H1 (cell line): ENCODE data around the gene STT3B. TPM values are rescaled to one million over a fixed set of nuclear protein-coding genes. Genes with fewer than 3 reads are reported as not detected.

Experiments
- CTCF ChIA-PET: fragments of 300-600 bp; sonication (Branson Sonifier 250); formaldehyde crosslinking; loops from one replicate; lab custom pipeline; 2021; ENCODE audit not compliant: partially characterized antibody; lab: Charles Lee
- POLR2A ChIA-PET: fragments of 300-600 bp; sonication (Branson Sonifier 250); formaldehyde crosslinking; loops from one replicate; lab custom pipeline; 2021; ENCODE audit warnings: inconsistent platforms; ENCODE audit not compliant: partially characterized antibody; lab: Charles Lee
- DNase-seq, 2 experiments: peaks; one replicate each; pipeline versions ENCODE4 v3.0.0 to v3.0.0-alpha.2; 2010 to 2022; ENCODE audit warnings: low spot score in 2 of 2, low read depth in 1 of 2, mixed read lengths in 1 of 2
- FAIRE-seq: peaks from 2 replicates; lab custom pipeline; 2011; peaks lifted over from hg19 to GRCh38; lab: Jason Lieb, UNC
- H2AFZ ChIP-seq: 2 replicates; pipeline ENCODE4 v1.8.1; 2012; ENCODE audit warnings: low read length, inconsistent platforms
- H2AK5ac ChIP-seq: 2 replicates; pipeline ENCODE4 v1.6.1; 2013; ENCODE audit warnings: low read depth, low read length
- H2BK120ac ChIP-seq: replicated peaks from 2 replicates; pipeline ENCODE3; 2013; ENCODE audit warnings: low read depth, low read length, inconsistent platforms
- H2BK12ac ChIP-seq: 2 replicates; pipeline ENCODE4 v1.6.1; 2013; ENCODE audit warnings: low read depth, low read length
- H2BK15ac ChIP-seq: 2 replicates; pipeline ENCODE4 v1.6.1; 2013; ENCODE audit warnings: low read length
- H2BK20ac ChIP-seq: 2 replicates; pipeline ENCODE4 v1.6.1; 2013; ENCODE audit warnings: low read length
- H2BK5ac ChIP-seq: 2 replicates; pipeline ENCODE4 v1.6.1; 2013; ENCODE audit warnings: low read depth, low read length
- H3K14ac ChIP-seq: 2 replicates; pipeline ENCODE4 v1.6.1; 2013; ENCODE audit warnings: inconsistent platforms; ENCODE audit not compliant: insufficient read length
- H3K18ac ChIP-seq: 2 replicates; pipeline ENCODE4 v1.6.1; 2013; ENCODE audit warnings: low read length; ENCODE audit errors: extremely low read depth
- H3K23ac ChIP-seq: 2 replicates; pipeline ENCODE4 v1.6.1; 2013; ENCODE audit warnings: inconsistent platforms; ENCODE audit not compliant: insufficient read length
- H3K23me2 ChIP-seq: 2 replicates; pipeline ENCODE4 v1.6.1; 2013; ENCODE audit warnings: low read depth, low read length
- H3K27ac ChIP-seq: 2 replicates; pipeline ENCODE4 v1.6.1; 2011; ENCODE audit warnings: low read depth, low read length, inconsistent platforms
- H3K27me3 ChIP-seq, 4 experiments: replicated peaks in 1 of 4; 1 replicate in 1 of 4; 2 replicates in 3 of 4; pipeline versions ENCODE4 v1.6.1 to v1.8.1; 2011 to 2013; ENCODE audit warnings: low read length in 3 of 4, mild to moderate bottlenecking in 3 of 4, inconsistent platforms in 2 of 4, mixed read lengths in 2 of 4, moderate library complexity in 1 of 4; ENCODE audit not compliant: control insufficient read depth in 3 of 4, insufficient read depth in 3 of 4; ENCODE audit errors: extremely low read depth in 1 of 4
- H3K36me3 ChIP-seq, 4 experiments: 2 replicates each; pipeline versions ENCODE4 v1.6.1 to v1.8.1; 2011 to 2013; ENCODE audit warnings: mild to moderate bottlenecking in 4 of 4, low read length in 3 of 4, moderate library complexity in 2 of 4, control low read depth in 1 of 4, inconsistent platforms in 1 of 4; ENCODE audit not compliant: insufficient read depth in 4 of 4, control insufficient read depth in 2 of 4
- H3K4ac ChIP-seq: replicated peaks from 2 replicates; pipeline ENCODE3; 2013; ENCODE audit warnings: low read length, low read depth, mixed read lengths, inconsistent platforms; ENCODE audit not compliant: insufficient read length
- H3K4me1 ChIP-seq, 4 experiments: replicated peaks in 1 of 4; 1 replicate in 1 of 4; 2 replicates in 3 of 4; pipeline versions ENCODE4 v1.6.1 to v1.8.1; 2011 to 2013; ENCODE audit warnings: low read length in 3 of 4, inconsistent platforms in 2 of 4, mixed read lengths in 1 of 4; ENCODE audit not compliant: insufficient read depth in 4 of 4, control insufficient read depth in 3 of 4
- H3K4me2 ChIP-seq, 2 experiments: 2 replicates each; pipeline versions ENCODE4 v1.6.1 to v1.8.1; 2011 to 2013; ENCODE audit warnings: low read depth in 2 of 2, low read length in 2 of 2, control low read depth in 1 of 2, inconsistent platforms in 1 of 2, mild to moderate bottlenecking in 1 of 2; ENCODE audit not compliant: insufficient read depth in 1 of 2
- H3K4me3 ChIP-seq, 4 experiments: fragments of 200-600, 300-600 bp in 1 of 4; sonication (generic), shearing (Covaris generic), sonication (Bioruptor Twin) in 1 of 4; 2 replicates each; pipeline versions ENCODE4 v1.5.1 to v1.8.1; 2011 to 2016; ENCODE audit warnings: low read length in 4 of 4, low read depth in 3 of 4, control low read depth in 2 of 4, inconsistent platforms in 2 of 4, mild to moderate bottlenecking in 2 of 4, mixed read lengths in 1 of 4, moderate library complexity in 1 of 4; ENCODE audit not compliant: insufficient read depth in 2 of 4; ENCODE audit errors: extremely low read depth in 1 of 4
- H3K56ac ChIP-seq: replicated peaks from 2 replicates; pipeline ENCODE3; 2013; ENCODE audit warnings: low read depth, mild to moderate bottlenecking, mixed read lengths, low read length, inconsistent platforms; ENCODE audit not compliant: insufficient read length
- H3K79me1 ChIP-seq: 2 replicates; pipeline ENCODE4 v1.6.1; 2013; ENCODE audit warnings: low read depth, low read length, control low read depth
- H3K79me2 ChIP-seq, 2 experiments: 2 replicates each; pipeline versions ENCODE4 v1.6.1 to v1.8.1; 2012 to 2013; ENCODE audit warnings: low read length in 2 of 2, mild to moderate bottlenecking in 2 of 2, inconsistent platforms in 1 of 2; ENCODE audit not compliant: insufficient read depth in 2 of 2, control insufficient read depth in 1 of 2
- H3K9ac ChIP-seq, 4 experiments: replicated peaks in 1 of 4; 1 replicate in 1 of 4; 2 replicates in 3 of 4; pipeline versions ENCODE4 v1.6.1 to v1.8.1; 2011 to 2013; ENCODE audit warnings: low read depth in 3 of 4, low read length in 3 of 4, control low read depth in 2 of 4, mild to moderate bottlenecking in 2 of 4, moderate library complexity in 2 of 4, inconsistent platforms in 1 of 4; ENCODE audit errors: extremely low read depth in 1 of 4
- H3K9me3 ChIP-seq, 2 experiments: 2 replicates each; pipeline versions ENCODE4 v1.6.1 to v1.8.1; 2012 to 2013; ENCODE audit warnings: mild to moderate bottlenecking in 2 of 2, moderate library complexity in 2 of 2, control low read depth in 1 of 2, inconsistent platforms in 1 of 2, low read depth in 1 of 2, low read length in 1 of 2, mixed read lengths in 1 of 2; ENCODE audit not compliant: insufficient read depth in 2 of 2
- H4K20me1 ChIP-seq, 2 experiments: replicated peaks in 1 of 2; 2 replicates each; pipeline versions ENCODE3 to v1.8.1; 2011 to 2013; ENCODE audit warnings: inconsistent platforms in 2 of 2, low read length in 2 of 2, mild to moderate bottlenecking in 1 of 2; ENCODE audit not compliant: insufficient read depth in 2 of 2, control insufficient read depth in 1 of 2
- H4K5ac ChIP-seq: 2 replicates; pipeline ENCODE4 v1.6.1; 2013; ENCODE audit warnings: low read length, low read depth, mixed read lengths, inconsistent platforms; ENCODE audit not compliant: insufficient read length
- H4K8ac ChIP-seq: 2 replicates; pipeline ENCODE4 v1.8.0; 2013; ENCODE audit warnings: mild to moderate bottlenecking, moderate library complexity, low read length, inconsistent platforms; ENCODE audit not compliant: insufficient read depth; ENCODE audit errors: extremely low read depth
- H4K91ac ChIP-seq: replicated peaks from 2 replicates; pipeline ENCODE3; 2013; ENCODE audit warnings: low read length, mixed read lengths, inconsistent platforms; ENCODE audit not compliant: insufficient read length
- GTF2F1 ChIP-seq: IDR thresholded peaks from 2 replicates; pipeline ENCODE4 v1.6.1; 2012; ENCODE audit warnings: low read depth, low read length, improper control_type of control experiment, borderline replicate concordance
- SAP30 ChIP-seq: fragments of 300-600 bp; sonication (generic); IDR thresholded peaks from 2 replicates; pipeline ENCODE4 v1.7.1; 2012; ENCODE audit warnings: low read length, moderate library complexity, mild to moderate bottlenecking, inconsistent platforms; ENCODE audit not compliant: insufficient read depth, insufficient replicate concordance
- WGBS, 2 experiments: shearing (Covaris generic) in 1 of 2; methylation state at CpG; one replicate each; pipeline versions ENCODE4 v1.1.6 to v1.1.7; 2013 to 2015; ENCODE audit warnings: low lambda C conversion rate in 2 of 2, mixed read lengths in 2 of 2, inconsistent platforms in 1 of 2, low coverage in 1 of 2, missing lambda C conversion rate in 1 of 2; ENCODE audit not compliant: insufficient replicate concordance in 2 of 2, insufficient coverage in 1 of 2, insufficient read length in 1 of 2; ENCODE audit errors: extremely low coverage in 1 of 2, missing lambda C conversion rate in 1 of 2; 5-methylcytosine and 5-hydroxymethylcytosine counted together
- polyA plus RNA-seq, 7 experiments: library from polyadenylated mRNA; depleted of rRNA in 3 of 7; stranded (reverse) in 5 of 7; unstranded in 2 of 7; fragments of >200 nt in 5 of 7; fragments of 200-250 nt in 2 of 7; gene quantifications; 1 replicate in 5 of 7; 2 replicates in 1 of 7; 4 replicates in 1 of 7; pipeline versions ENCODE4 v1.2.1 to v1.2.3, GENCODE V29; 2011 to 2013; ENCODE audit warnings: missing spikeins in 2 of 7, mixed read lengths in 2 of 7
- total RNA-seq: library from RNA; stranded (reverse); fragmentation: NEBNext Ultra II Directional; extraction: Animal tissue kit (Norgen Biotek cat#: 25700); gene quantifications from 2 replicates; pipeline ENCODE4 v1.2.1, GENCODE V29; 2021

STT3B gene
- total and polyA plus RNA-seq, 2 of the 8 experiments (the other 6 are each of a cell fraction or from before 2014, with no cell fraction given): 43.5 to 134 TPM

DNA sequence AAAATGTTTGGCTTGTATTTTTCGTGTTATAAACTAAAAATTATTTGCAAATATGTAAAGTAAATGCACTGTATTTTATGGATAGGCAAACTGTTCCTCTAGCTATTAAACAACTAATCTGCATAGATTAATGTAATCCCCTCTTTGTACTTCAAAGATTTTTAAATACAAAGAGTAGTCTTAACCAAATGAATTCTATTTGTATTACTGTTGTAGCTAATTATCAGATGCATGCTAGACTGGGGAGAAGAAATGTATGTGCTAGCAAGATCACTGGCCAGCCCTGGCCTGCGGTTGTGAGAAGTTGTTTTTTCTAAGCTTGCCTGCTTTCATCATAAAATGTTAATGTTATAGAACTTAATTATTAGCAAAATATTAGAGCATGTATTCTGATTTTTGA is 92.6 kb downstream of the STT3B start:
- H4K5ac ChIP-seq: no peak overlapping the region
- no peak overlapping the region for H2BK120ac ChIP-seq
- H2BK15ac ChIP-seq: no peak overlapping the region
- ChIA-PET POLR2A (interaction anchor here (0.6 kb wide), 2 partner anchors 123 to 281 kb away, joined by 3 read pairs; no protein-coding TSS in a partner anchor), CTCF (interaction anchor here (0.8 to 1.1 kb wide), 2 partner anchors 14 kb away, joined by 3 to 6 read pairs; no protein-coding TSS in a partner anchor)
- H4K91ac ChIP-seq: no peak overlapping the region
- no peak overlapping the region for H2BK5ac ChIP-seq
- no peak overlapping the region for H3K56ac ChIP-seq
- no peaks in the 10 kb centered on the region for H3K9me3 ChIP-seq
- peaks cover 0 to 2% of the 10 kb centered on the region in 2 experiments for H4K20me1 ChIP-seq
- H2BK20ac ChIP-seq: no peak overlapping the region
- no peaks in the 10 kb centered on the region; the same call in 1 of the 2 replicates for H3K79me1 ChIP-seq
- H3K4me3 ChIP-seq: peak overlapping the region in 1 of 4 experiments; percentile 24; a peak in 1 of 8 replicates
- no peak overlapping the region for H3K27ac ChIP-seq
- H3K9ac ChIP-seq: no peak overlapping the region
- H3K79me2 ChIP-seq: no peaks in the 10 kb centered on the region
- no peak overlapping the region for H2BK12ac ChIP-seq
- H3K18ac ChIP-seq: no peak overlapping the region
- WGBS, 2 experiments: 33% methylated on average over 2 of the region's 2 CpGs; no CpG with 5 or more reads in 1 of the 2 experiments
- H2AFZ ChIP-seq: no peak overlapping the region
- peaks cover 0 to 19% (median 5%) of the 10 kb centered on the region in 4 experiments; a peak in 2 of 8 replicates for H3K36me3 ChIP-seq
- H3K4me2 ChIP-seq: no peak overlapping the region
- no peak overlapping the region for H2AK5ac ChIP-seq
- peaks cover 0 to 4% (median 2%) of the 10 kb centered on the region in 4 experiments; a peak in 2 of 7 replicates for H3K4me1 ChIP-seq
- H3K23me2 ChIP-seq: no peaks in the 10 kb centered on the region
- H3K4ac ChIP-seq: no peak overlapping the region
- H3K14ac ChIP-seq: no peak overlapping the region
- H3K23ac ChIP-seq: no peak overlapping the region
- no peaks in the 10 kb centered on the region for H3K27me3 ChIP-seq
- H4K8ac ChIP-seq: no peak overlapping the region
- no peak for FAIRE-seq
- DNase-seq: no peak
- TF ChIP-seq GTF2F1: no peak
- no peak for TF ChIP-seq SAP30
